Fibroblast of upper back skin (primary cell): ENCODE measurements around the gene NELFA.

ENCODE experiments used
- DNase-seq: peaks from one replicate; pipeline ENCODE4 v3.0.0-alpha.2; 2013

The NELFA gene

DNA sequence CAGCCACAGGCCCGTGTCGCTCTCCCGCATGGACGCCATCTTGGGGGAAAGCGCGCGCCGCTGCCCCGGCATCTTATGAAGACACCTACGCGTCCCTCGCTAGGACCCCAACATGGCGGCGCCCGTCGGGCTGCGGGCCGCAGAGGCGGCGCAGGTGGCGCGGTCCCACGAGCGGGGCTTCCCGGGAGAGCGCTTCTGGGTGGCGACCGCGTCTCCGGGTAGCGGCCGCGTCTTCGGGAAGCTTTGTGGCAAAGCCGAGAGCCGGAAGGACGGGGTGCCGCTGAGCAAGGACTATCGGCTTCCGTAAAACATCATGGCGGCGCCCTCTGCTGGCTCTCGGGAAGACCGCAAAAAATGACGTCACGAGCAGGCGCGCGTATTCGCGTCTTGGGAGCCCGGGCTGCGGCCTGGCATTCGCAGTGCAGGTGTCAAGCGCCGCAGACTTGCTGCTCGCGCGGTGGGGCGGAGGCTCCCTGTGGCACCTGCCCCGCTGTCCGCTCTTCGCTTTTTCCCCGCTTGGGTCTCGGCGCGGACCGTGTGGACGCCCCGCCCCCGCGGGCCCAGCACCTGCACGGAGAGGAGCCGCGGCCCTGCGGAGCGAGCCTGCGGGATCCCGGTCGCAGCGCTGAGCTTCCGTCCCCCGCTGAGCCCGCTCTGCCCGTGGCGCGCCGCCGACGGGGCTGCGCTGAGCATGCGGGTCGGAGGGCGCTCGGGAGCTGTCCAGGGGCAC is at the start of gene NELFA:
TSS of gene NELFA (minus strand) at position 54 of the 730 bp plus-strand sequence. CDS start at position 39, 15 bp downstream.
- DNase-seq, result peak; percentile 91

DNA sequence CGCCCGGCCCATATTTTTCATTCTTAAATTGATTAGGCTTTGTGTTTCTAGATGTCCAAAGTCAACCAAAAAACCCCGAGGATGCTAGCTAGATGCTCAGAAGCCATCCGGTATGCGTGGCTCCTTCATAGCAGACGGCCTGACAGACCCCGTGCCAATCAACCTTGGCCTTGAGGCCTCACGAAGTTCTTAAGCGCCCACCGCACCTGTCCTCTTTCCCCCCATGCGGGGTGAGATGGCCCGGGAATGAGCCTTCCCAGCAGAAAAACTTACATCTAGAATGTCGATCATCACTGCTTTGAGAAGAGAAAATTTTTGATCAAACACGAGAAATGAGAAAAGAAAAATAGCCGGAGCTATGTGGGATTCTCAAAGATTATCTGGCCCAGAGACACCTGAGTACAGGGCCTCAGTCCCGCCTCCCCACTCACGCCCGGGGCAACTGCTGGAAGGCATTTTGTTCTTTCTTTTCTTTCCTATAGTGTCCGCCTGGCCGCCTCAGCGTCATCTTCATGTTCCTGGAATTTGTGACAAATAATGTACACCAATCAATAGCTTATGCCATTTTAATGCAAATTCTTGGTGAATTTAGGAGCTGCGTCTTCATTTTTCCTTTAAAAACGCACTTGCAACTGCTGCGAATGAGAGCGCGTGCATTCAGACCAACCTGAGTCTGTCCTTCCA is 48.8 kb upstream of the NELFA start:
- DNase-seq, result no peak

GRCh38 chr4:2054217-2054616 is 45.4 kb upstream of the NELFA start:
- no peak for DNase-seq

- no peak for DNase-seq
These were observed 42.3 kb upstream of the NELFA start for GRCh38 chr4:2051086-2051485.

GRCh38 chr4:2049811-2050210 is 41.0 kb upstream of the NELFA start:
- no peak for DNase-seq

GRCh38 chr4:2049381-2049780 is 40.6 kb upstream of the NELFA start:
- no peak for DNase-seq

DNA sequence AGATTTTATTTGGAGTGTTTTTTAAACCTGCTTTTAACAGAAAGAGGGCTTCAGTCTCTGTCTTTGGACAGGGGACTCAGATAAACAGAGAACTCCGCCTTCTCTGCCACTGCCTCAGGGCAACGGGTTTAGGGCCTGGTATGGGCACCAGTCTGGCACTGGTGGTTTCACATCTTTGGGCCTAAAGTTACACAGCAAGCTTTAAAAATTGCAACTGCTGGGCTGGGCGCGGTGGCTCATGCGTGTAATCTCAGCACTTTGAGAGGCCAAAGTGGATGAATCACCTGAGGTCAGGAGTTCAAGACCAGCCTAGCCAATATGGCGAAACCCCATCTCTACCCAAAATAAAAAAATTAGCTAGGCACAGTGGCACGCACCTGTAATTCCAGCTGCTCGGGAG is 40.1 kb upstream of the NELFA start:
- DNase-seq, result no peak

- DNase-seq, result no peak
These were observed 39.2 kb upstream of the NELFA start for GRCh38 chr4:2047781-2048581.

DNA sequence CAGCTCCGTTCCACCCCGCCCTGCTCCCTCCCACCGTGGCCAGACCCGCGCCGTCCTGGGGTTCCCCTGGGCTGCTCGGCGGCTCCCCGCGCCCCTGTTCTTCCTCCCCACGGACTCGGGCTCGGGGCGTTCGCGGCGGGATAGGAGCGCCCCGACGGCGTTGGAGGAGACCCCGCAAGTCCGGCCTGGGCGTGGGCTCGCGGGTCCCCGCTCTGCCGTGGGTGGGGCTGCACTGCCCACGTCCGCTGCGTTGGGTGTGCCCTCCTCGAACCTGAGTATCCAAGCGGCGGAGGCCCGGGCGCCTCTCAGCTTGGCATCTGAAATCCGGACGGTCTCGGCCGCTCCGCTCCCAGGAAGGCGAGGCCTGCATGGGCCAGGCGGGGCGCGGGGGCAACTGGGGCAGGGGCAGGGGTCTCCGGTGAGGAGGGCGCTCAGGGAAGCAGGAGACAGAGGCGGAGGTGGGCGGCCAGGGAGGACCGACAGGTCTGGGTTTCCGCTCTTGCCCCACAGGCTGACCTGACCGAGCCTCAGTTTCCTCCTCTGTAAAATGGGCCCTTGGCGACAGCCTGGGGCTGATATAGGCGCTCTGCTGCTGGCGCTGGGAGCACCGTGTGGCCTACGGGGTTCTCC is 38.4 kb upstream of the NELFA start:
- no peak for DNase-seq

DNA sequence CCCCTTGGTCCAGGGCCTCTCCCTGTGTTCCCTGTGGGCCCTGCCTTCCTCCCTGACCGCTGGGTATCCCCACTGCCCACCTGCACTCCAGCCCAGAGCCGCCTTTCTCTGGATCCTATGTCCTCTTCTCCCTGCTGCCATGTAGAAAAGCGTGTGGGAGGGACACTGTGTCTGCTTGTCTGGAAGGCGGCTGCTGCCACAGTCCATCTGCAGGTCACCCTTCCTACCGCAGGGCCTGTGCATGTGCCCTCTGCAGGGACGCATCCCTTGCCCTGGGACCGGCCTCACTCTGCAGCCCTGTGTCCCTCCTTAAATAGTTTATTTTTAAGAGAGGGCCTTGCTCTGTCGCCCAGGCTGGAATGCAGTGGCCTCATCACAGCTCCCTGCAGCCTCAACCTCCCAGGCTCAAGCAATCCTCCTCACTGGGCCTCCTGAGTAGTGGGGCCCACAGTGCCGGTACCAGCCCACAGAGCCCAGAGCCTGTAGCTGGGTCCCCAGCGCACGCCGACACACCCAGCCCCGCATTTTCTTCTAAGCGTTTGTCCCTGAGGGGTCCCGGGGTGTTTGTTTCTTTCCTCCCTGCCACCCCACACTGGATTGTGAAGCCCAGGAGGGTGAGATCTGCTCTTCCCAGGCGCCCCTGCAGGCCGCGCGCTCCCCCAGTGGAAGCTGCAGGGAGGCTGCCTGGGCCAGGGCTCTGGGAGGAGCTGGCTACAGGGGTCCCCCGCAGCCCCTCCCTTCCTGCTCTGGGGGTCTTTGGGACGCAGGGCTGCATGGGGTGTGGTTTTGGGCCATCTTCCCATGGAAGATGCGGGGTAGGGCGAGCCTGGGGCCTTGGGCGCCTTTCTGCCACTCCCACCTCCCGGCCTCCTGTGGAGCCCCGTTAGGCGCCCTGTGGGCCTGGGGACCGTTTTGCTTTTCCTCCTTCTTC is 37.5 kb upstream of the NELFA start:
- no peak for DNase-seq

- DNase-seq, result no peak
These were observed 36.8 kb upstream of the NELFA start for GRCh38 chr4:2045518-2045951.

DNA sequence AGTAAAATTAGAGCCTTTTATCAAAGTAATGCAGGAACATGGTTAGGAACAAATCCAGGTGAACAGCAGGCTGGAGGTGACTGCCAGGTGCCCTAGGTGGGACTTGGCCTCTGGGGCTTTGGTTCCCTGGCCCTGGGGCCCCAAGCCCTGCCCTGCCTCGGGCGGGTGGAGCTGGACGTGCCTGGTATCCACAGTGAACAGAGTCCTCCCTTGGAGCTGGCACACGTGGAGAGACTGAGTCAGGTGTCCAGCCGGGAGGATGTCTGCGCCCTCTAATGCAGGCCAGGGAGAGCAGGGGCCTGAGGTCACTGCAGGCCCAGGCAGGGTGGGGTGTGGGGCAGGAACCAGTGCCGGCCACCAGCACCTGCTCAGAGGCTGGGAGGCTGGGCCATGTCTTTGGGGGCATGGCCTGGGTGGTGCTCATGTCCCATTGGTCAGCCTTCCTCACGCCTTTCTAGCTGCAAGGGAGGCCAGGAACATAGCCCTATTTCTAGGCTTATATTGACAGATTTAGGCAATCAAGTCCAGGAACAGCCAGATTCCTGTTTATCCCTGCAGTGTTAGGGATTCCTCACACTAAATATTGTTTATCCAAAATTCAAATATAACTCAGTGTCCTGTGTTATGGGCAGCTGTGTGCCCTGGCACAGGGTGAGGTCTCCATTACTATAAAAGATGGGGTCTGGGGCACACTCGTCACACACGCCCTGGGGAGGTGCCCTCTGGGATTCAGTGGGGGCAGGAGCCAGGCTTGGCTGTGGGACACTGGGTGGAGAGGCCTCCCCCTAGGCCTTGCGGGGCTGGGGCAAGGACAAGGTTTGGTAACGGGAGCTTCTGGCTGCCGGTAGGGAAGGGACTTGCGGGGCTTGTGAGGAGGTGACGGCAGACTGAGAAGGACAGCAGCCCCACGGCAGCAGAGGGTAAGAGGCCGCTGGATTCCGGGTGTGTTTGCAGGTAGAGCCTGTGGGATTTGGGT is 36.1 kb upstream of the NELFA start:
- no peak for DNase-seq

GRCh38 chr4:2044119-2044485 is 35.3 kb upstream of the NELFA start:
- DNase-seq, result no peak

DNA sequence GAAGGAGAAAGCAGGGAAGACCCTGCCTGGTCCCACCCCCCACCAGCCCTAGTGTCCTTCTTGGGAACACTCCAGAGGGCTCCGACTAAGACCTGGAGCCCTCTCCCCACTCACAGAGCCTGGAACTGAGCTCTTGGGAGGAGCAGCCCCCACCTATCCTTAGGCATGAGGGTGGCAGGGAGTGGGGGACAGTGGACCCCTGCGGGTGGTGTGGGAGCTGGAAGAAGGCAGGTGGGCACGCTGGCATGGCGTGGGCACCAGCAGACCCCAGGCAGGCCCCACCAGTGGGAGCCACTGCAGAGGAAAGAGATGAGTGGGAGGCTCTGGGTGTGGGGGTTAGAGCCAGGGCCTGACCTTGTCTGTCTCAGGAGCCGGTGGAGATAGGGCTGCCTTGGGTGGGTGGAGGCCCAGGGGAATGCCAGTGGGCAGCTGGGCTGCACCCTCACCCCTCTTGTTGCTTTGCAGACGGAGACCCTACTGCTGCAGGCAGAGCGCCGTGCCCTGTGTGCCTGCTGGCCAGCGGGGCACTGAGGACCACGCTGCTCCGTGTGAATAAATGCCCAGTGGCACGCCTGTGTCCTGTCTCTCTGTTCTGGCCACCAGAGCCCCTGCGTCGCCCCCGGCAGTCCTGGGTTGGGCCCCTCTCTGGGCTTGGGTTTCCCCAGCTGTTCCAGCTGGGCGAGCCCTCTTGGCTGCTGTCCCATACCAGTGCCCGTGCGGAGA is 34.8 kb upstream of the NELFA start:
- no peak for DNase-seq

- DNase-seq, result no peak
These were observed 34.2 kb upstream of the NELFA start for GRCh38 chr4:2042947-2043395.

GRCh38 chr4:2042204-2042946 is 33.6 kb upstream of the NELFA start:
- peak; percentile 4 for DNase-seq

GRCh38 chr4:2041239-2042130 is 32.7 kb upstream of the NELFA start:
- DNase-seq, result peak; percentile 69
